ENCODE data around the gene IPO9. TPM values are rescaled to one million over a fixed set of nuclear protein-coding genes. Genes with fewer than 3 reads are reported as not detected.

IPO9 gene
- total RNA-seq, 1 donor from 2014 or later: 12.8 TPM

- no peaks in the 10 kb centered on the region for H3K36me3 ChIP-seq
- TF ChIP-seq POLR2AphosphoS5 (IDR thresholded peaks at IDR 0.05; ENCODE audit: insufficient read depth in 1 of 2, low read depth in 1 of 2) (no peak), POLR2A (IDR thresholded peaks at IDR 0.05) (no peak), CTCF (IDR thresholded peaks at IDR 0.05) (no peak)
Measured at GRCh38 chr1:201930137-201930536, 101.2 kb downstream of the IPO9 start.

DNA sequence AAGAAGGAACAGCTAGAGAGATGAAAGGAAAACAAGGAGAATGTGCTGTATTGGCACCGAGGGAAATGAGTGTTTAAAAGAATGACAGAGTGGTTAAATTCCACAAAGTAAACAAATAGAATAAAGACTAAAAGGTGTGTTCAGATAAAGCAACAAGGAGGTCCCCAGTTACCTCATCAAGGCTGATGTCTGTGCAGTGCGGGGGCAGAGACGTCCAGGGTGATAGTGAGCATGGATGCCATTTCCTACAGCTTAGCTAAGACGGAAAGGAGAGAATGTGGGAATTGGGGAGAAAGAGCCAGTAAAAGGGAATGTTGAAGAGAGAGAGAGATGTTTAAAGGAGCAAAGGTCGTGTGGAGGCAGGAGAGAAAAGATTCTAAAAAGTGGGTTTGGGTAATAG lies 101.8 kb downstream of the IPO9 start:
- intact Hi-C loops (cut with DNase I): no loop called here
- Histone ChIP-seq H3K27me3 (no peaks in the 10 kb centered on the region), H3K36me3 (no peaks in the 10 kb centered on the region), H3K4me1 (peaks cover 18% of the 10 kb centered on the region), H3K27ac (no peak overlapping the region), H3K9me3 (no peaks in the 10 kb centered on the region), H3K4me3 (no peak overlapping the region)
- TF ChIP-seq POLR2A (IDR thresholded peaks at IDR 0.05) (no peak), CTCF (IDR thresholded peaks at IDR 0.05) (no peak), POLR2AphosphoS5 (IDR thresholded peaks at IDR 0.05; ENCODE audit: insufficient read depth in 1 of 2, low read depth in 1 of 2) (no peak)
- no peak for DNase-seq (ENCODE audit: extremely low spot score in 2 of 2)

More at GRCh38 chr1:201930137-201930536, 101.2 kb downstream of the IPO9 start:
- no peaks in the 10 kb centered on the region for H3K27me3 ChIP-seq
- no peak for DNase-seq (ENCODE audit: extremely low spot score in 2 of 2)
- no peak overlapping the region for H3K4me3 ChIP-seq
- H3K4me1 ChIP-seq: peaks cover 23% of the 10 kb centered on the region
- H3K27ac ChIP-seq: no peak overlapping the region
- no peaks in the 10 kb centered on the region for H3K9me3 ChIP-seq
- intact Hi-C loops (cut with DNase I): no loop called here

MicroRNAs encoded within 50 kb of the gene (microRNA counts, 767-probe panel; counts per million panel counts)
- 238 to 261 counts per million in 2 donors for microRNA hsa-miR-1231

Small RNAs within 50 kb of the gene (microRNA-seq; reads per million reads assigned to microRNA genes)
- gene MIR1231 (ENCODE audit: borderline number of aligned reads, borderline replicate concordance): not detected
- not detected for gene MIR6739 (ENCODE audit: borderline number of aligned reads, borderline replicate concordance)

Small RNAs within 50 kb of the gene (small RNA-seq; reads per million reads assigned to genes)
- gene MIR1231 (not detected), gene MIR6739 (not detected)

Other genes starting within 250 kb of the IPO9 start
- gene SHISA4, start 59.7 kb downstream of the IPO9 start, total RNA-seq: 16.2 TPM
- 107 TPM for gene LMOD1, start 117.4 kb downstream of the IPO9 start, total RNA-seq
- 18.9 TPM for gene TIMM17A, start 126.3 kb downstream of the IPO9 start, total RNA-seq
- 97.7 TPM for gene RNPEP, start 153.5 kb downstream of the IPO9 start, total RNA-seq
- gene ELF3, start 181.4 kb downstream of the IPO9 start, total RNA-seq: 287 TPM